GM18526 (cell line): ENCODE data around the gene INPP5D.
A peak's percentile ranks its signal among the peaks of the same experiment; 100 is the strongest.

ENCODE experiments used
- POLR2A ChIP-seq: IDR thresholded peaks from 3 replicates; pipeline ENCODE4 v1.6.1; 2011; ENCODE audit not compliant: insufficient read length; ENCODE audit errors: extremely low read depth

INPP5D gene

DNA sequence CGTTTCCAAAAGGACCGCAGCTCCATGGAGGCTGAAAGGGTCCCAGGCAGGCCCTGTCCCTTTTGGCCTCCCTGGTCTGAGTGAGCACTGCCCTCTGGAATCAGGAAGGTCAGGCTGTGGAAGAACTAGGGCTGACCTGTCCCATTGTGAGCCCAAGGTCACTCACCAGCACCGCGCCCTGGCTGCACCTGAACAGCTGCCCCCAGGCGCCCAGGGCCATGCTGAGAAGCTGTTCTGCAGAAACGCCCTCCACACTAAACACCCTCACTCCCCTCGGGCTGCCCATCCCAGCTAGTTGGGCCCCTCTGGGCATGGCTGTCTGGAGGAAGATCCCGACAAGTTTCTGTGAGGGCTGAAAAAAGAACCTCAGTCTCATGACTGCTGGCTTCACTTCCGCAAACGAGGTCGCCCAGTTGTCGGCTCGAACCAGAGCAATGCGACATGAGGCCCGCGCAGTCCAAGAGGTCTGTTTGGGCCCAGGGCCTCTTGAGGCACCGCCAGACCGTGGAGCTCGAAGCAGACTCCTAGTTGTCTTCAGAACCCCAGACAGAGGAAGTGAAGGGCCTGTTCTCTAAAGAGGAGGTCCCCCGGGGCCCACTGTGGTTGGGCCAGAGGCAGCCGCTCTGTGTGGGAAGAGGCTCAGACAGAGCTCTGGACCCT, 64.4 kb downstream of the INPP5D start:
- peak; percentile 30 for TF ChIP-seq POLR2A

DNA sequence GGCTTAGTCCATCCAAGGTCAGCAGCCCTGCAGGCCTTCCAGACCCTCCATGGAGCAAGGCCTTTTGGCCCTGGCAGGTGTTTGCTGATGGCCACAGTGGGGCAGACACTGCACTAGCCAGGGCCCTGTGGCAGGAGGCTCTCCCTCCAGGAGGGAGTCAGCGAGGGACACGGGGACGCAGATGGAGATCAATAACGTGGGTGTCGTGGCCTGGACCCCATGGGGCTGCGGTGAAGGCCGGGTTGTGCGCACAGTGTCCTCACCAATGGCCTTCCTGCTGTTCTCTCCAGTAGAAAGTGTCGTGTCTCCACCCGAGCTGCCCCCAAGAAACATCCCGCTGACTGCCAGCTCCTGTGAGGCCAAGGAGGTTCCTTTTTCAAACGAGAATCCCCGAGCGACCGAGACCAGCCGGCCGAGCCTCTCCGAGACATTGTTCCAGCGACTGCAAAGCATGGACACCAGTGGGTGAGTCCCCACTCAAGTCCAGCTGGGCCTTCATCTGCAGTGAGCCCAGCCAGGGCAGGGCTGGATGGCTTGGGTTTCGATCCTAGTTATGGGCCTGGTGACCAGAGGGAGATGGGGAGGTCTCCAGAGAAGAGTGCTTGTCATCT, 65.4 kb downstream of the INPP5D start:
- no peak for TF ChIP-seq POLR2A

DNA sequence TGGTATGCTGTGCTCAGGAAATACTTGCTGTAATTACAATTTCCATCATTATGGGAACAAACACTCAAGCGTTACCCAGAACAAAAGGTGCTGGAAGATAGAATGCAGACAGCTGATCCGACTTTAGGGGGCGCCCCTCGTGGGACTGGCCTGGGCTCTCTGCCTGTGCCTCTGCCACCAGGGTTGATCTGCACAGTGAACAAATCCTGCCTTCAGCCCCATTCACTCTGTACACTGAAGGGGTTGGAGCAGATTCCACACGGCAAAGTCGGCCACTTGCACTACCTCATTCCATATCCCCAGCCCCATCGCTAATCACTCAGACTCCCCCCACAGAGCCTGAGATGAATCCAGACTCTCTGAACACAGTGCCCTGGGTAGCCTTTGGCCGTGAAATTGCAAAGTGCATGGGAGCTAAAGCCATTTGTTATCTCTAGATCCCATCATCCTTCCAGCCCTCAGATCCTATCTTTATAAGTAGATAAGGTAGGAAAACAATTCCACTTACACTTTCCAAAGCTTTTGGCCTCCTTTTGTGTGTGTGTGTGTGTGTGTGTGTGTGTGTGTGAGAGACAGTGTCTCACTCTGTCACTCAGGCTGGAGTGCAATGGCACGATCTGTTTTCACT, 69.3 kb downstream of the INPP5D start:
- TF ChIP-seq POLR2A, result no peak

DNA sequence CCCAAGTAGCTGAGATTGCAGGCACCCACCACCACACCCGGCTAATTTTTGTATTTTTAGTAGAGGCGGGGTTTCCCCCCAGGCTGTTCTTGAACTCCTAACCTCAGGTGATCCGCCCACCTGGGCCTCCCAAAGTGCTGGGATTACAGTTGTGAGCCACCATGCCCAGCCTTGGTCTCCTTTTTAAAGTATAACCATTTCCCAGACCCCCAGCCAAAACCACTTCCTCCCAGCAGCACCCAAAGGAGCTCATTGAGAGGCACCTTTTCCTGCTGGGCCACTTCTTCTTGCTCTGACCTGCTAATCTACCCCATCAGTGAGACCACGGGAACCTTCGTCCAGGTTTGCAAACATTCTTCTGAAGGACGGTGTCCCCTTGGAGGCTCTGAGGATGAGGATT, 69.9 kb downstream of the INPP5D start:
- TF ChIP-seq POLR2A, result no peak

DNA sequence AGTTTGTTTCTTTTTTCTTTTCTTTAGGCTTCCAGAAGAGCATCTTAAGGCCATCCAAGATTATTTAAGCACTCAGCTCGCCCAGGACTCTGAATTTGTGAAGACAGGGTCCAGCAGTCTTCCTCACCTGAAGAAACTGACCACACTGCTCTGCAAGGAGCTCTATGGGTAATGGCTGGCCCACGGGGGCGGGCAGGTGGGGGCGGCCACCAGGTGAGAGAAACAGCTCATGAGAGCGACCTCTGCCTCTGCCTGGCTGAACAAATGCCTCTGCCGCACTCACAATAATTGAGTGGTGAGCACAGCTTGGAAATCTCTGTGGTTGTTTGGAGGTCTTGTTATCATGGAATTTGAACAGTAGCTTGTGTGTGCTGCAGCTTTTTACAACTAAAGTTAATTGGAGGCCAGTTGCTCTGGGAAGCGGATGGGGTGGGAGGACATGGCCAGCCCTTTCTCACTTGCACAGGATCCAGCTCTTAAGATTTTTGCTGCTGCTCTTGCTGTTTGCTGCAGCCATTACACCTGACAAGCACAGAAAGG, 70.4 kb downstream of the INPP5D start:
- no peak for TF ChIP-seq POLR2A

DNA sequence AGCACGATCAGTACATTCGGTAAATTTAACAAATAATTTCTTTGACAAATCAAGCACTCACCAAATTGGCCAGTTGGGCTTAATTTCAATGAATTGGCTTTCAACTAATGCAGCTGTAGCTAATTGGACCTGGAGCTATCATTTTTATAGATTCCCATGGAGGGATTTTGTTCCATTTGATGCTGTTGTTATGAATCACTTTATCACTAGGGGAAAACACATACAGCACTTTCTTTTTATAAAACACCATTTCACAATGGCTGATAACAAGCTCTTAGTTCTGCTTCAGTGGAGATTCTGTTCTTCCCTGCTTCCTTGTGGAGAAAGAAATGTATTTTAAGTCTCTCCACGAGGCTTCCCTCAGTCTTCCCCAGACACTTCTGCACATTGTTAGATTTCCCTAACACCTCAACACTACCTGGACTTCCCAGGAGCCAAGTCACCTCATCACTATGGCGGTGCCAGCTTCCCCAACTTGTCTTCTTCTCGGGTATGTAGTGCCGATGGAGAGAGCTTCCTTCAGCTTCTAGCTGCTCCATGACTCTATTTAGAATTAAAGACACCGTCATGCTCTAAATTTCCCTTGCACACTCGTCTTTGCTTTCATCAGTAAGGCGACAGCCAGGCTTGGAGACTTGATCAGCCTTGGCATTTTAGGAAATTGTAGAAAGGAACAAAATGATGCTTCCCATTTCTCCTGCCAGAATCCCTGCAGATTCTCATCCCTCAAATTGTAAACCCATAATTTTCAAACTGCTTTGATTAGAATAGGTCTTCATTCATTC, 72.0 kb downstream of the INPP5D start:
- no peak for TF ChIP-seq POLR2A

DNA sequence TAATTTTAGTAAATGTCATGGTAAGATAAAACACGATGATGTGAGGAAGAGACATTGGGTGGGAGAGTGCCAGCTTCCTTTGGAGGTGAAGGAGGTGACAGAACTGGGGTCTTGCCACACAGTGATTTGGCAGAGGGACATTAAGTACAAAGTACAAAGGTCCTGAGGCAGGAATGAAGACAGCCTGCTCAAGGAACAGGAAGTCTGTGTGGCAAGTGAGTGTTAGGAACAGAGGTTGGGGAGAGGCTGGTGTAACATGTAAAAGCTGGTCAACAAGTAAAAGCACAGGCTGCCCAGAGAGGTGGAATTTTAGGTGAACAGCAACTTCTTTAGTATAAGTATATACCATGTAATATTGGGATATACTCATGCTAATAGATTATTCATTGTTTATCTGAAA, 73.1 kb downstream of the INPP5D start:
- TF ChIP-seq POLR2A, result no peak

DNA sequence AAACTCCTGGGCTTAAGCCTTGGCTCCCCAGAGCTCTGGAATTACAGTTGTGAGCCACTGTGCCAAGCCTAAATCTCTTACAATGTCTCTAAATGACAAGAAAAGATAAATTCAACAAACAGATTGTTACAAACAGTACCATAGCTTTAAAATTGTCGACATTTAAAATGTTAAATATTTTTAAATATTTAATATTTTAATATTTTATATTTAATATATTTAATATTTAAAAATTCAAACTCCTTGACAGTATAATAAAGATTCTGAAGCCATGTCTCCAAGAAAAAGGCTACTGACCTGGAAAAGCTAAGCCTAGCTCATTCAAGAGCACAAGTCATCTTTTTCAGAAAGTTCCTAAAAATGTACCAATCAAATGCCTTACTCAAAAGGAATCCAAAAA, 75.3 kb downstream of the INPP5D start:
- TF ChIP-seq POLR2A, result no peak

DNA sequence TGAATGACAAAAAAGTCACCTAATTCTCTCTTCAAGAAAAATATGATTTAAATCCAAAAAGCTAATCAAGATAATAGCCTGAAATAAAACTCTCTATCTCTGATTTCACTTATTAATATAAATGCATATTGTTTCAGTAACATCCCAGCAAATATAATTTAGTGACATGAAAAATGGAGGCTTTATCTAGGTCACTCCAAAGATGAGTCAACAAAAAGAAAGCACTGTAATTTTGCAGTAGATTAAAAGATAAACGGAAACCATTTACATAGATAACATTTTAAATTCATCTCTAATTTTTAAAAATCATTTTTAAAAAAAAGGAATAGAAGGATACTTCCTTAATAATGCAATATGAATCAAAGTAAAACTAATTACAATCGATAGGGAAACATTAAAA, 76.9 kb downstream of the INPP5D start:
- TF ChIP-seq POLR2A, result no peak

DNA sequence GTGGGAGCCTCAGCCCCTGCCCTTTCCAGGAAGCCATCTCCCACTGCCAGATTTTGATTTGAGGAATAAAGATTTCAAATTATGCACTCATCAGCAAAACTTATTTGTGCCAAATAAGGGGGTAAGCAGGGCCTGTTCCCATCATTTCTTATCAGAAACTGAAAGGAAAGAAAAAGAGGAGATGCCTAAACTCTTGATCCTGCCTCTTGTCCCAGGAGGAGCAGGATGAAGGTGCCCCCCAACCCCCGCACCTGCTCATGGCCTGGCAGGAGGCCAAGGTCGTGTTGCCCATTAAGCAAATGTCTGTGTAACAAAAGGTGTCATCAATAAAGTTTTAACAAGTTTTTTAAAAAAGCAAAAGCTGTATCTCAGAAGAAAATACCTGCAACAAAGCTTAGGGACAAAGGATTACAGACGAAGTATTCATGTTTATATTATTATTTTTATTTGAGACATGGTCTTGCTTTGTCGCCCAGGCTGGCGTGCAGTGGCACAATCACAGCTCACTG, 80.0 kb downstream of the INPP5D start:
- TF ChIP-seq POLR2A, result no peak

DNA sequence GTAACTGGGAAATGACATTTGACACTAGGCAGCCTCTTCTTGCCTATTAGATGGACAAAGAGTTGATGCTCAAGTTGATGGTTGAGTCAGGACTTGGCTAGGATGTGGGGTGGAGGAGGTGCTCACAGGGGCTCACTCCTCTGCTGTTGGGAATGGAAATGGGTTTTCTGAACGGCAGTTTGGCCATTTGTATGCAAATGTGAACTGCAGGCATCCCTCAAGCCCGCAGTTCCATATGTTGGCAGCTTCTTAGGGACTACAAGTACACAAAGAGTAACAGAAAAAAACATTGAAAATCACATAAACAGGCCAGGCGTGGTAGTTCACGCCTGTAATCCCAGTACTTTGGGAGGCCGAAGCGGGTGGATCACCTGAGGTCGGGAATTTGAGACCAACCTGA, 80.8 kb downstream of the INPP5D start:
- TF ChIP-seq POLR2A, result no peak

DNA sequence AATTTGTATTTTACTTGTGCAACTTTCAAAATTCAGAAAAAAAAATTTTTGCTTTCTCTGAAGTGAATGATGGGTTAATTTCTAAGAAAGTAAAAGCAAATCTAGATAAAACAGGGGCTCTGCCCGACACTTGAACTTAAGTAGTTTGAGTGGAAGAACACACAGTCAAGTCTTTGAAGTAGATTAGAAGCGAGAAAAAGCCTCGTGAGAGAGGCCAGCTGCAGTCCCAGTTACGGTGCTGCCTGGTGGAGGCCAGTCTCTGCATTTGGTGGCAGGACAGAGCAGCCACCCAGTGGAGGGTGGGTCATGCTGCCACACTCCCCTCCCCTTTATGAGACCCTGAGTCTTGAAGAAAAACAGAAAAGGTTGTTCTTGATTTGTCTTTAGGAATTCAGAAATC, 81.8 kb downstream of the INPP5D start:
- TF ChIP-seq POLR2A, result no peak

DNA sequence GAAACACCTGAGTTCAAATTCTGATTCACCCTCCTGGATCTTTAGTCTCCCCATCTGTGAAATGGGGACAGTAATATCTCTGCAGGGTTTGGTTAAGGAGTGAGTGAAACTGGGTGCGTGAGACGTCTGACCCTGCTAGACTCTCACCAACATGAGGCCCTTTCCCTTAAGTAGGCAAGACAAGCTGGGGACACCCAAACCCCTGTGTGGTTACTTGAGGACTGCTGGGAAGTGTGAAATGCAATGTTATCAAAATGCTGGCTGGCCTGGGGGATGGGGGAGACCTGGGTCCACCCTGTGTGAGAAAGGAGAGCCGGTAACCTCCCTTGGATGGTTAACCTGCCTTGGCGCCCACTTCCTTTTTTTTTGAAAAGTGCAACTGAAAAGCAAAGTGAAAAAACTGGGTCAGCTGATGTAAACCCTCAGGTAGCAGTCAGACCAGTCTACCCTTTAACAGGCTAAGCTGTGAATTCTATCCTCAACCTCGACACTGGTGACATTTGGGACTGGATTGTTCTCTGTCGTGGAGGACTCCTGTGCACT, 82.3 kb downstream of the INPP5D start:
- TF ChIP-seq POLR2A, result no peak

DNA sequence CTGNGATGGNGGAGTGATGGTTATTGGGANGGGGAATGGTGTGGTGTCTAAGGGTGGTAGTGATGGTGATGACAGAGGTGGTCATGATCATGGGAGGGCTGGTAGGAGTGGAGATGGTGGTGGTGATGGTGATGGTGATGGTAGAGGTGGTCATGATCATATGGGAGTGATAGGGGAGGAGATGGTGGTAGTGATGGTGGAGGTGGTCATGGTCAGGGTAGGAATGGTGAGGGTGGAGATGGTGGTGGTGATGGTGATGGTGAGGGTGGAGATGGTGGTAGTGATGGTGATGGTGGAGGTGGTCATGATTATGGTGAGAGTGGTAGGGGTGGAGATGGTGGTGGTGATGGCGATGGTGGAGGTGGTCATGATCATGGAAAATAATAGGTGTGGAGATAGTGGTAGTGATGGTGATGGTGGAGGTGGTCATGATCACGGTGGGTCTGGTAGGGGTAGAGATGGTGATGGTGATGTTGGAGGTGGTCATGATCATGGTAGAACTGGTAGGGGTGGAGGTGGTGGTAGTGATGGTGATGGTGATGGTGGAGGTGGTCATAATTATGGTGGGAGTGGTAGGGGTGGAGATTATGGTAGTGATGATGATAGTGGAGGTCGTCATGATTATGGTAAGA, 83.7 kb downstream of the INPP5D start:
- TF ChIP-seq POLR2A, result no peak

DNA sequence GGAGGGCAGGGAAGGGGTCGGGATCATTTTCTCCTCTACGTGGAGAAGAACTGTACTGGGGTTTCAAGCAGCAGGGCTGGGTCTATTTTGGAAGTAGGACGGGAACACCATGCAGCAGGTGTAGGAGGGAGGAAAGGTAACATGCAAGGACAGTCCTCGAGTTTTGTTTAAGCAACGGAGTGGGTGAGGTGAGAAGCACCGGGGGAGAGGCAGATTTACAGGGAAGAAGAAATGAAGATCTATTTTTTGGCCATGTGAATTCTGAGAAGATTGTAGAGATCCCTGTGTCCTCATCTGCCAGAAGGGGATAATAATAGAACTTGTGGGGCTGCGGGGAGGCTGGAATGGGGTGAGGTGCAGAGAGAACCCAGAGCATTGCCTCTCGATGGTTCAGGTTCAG, 85.6 kb downstream of the INPP5D start:
- no peak for TF ChIP-seq POLR2A
